ENCODE measurements around the gene NFIB. TPM values are rescaled to one million over a fixed set of nuclear protein-coding genes. Genes with fewer than 3 reads are reported as not detected.

The NFIB gene
- total and polyA plus RNA-seq, 2 of the 4 experiments (the other 2 are of a cell fraction): 1.4 to 2.0 TPM

DNA sequence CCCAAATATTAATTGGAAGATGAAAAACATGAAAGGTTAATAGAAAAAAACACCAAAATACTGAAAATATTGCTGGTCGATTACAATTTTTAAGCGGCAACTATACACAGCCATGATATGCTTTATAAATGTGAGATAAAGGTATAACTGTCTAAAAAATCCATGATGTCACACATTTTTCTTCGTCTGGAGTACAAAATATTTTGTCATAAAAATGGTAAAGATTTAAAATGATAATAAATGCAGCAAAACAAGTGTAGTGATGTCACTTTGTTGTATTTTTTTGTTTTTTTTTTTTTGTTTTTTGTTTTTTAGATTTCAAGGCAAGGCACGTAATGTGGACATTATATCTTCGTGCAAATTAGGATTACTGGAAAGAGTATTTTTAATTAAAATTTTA, 227.4 kb downstream of the NFIB start:
- intact Hi-C loops (cut with micrococcal nuclease): no loop called here
- DNase-seq (no peak), ATAC-seq (ENCODE audit: low read depth) (no peak)
- Histone ChIP-seq H3K18ac (ENCODE audit: low read depth, low read length) (no peak overlapping the region), H3K4me1 (ENCODE audit: control insufficient read depth, insufficient read depth, low read length) (no peaks in the 10 kb centered on the region), H3K23ac (ENCODE audit: low read depth, low read length) (no peak overlapping the region), H2AFZ (replicated peaks; ENCODE audit: low read length, poor library complexity) (no peak overlapping the region), H2BK20ac (ENCODE audit: low read depth, low read length) (no peak overlapping the region), H3K27me3 (ENCODE audit: control insufficient read depth, insufficient read depth, low read length) (no peaks in the 10 kb centered on the region), H2BK5ac (ENCODE audit: low read depth, low read length, poor library complexity, severe bottlenecking) (no peak overlapping the region), H2AK5ac (ENCODE audit: low read depth, low read length) (no peak overlapping the region), H3K9ac (ENCODE audit: low read depth, low read length) (no peak overlapping the region), H3K36me3 (ENCODE audit: control insufficient read depth, insufficient read depth, low read length) (no peaks in the 10 kb centered on the region), H2AK9ac (replicated peaks; ENCODE audit: low read depth, low read length, poor library complexity) (no peak overlapping the region), H2BK120ac (ENCODE audit: low read depth, low read length) (no peak overlapping the region), H3K4me3 (ENCODE audit: insufficient read depth, low read depth, low read length) (no peak overlapping the region), H3K4ac (ENCODE audit: low read depth, low read length) (no peak overlapping the region), H3K79me1 (ENCODE audit: low read depth in 1 of 2, low read length in 2 of 2) (no peaks in the 10 kb centered on the region), H4K20me1 (ENCODE audit: insufficient read depth, low read length) (no peaks in the 10 kb centered on the region), H3K27ac (ENCODE audit: insufficient read depth, low read length) (no peak overlapping the region), H4K8ac (ENCODE audit: low read depth in 2 of 2, low read length in 2 of 2) (no peak overlapping the region), H3K14ac (replicated peaks; ENCODE audit: low read depth, low read length) (no peak overlapping the region), H2BK15ac (ENCODE audit: low read depth, low read length) (no peak overlapping the region), H3K56ac (ENCODE audit: extremely low read depth, insufficient read depth, low read length) (no peak overlapping the region), H4K91ac (ENCODE audit: insufficient read depth, low read depth, low read length) (no peak overlapping the region), H3K9me1 (ENCODE audit: insufficient read depth, low read length) (no peaks in the 10 kb centered on the region), H3K4me2 (ENCODE audit: low read depth, low read length) (no peak overlapping the region), H3K9me3 (ENCODE audit: control insufficient read depth, insufficient read depth, low read length) (no peaks in the 10 kb centered on the region), H4K5ac (ENCODE audit: low read depth, low read length) (no peak overlapping the region)
- ChIA-PET CTCF (no interaction called here), POLR2A (ENCODE audit: unreplicated experiment) (no interaction called here)
- no CpG with 5 or more reads among the region's 5 CpGs for WGBS, 2 experiments (ENCODE audit: extremely low coverage in 2 of 2, insufficient read length in 1 of 2)
- dilution Hi-C loops (cut with HindIII; ENCODE audit: low sequenced_read_pairs, unreplicated experiment): no loop called here
- TF ChIP-seq BHLHE40 (IDR thresholded peaks at IDR 0.05; ENCODE audit: low read depth, low read length): no peak
- no peak for TF ChIP-seq SMC3 (IDR thresholded peaks at IDR 0.05; ENCODE audit: low read depth, low read length)
- TF ChIP-seq POLR2A (IDR thresholded peaks at IDR 0.05; ENCODE audit: low read depth, low read length): no peak
- TF ChIP-seq, protein P1, sequence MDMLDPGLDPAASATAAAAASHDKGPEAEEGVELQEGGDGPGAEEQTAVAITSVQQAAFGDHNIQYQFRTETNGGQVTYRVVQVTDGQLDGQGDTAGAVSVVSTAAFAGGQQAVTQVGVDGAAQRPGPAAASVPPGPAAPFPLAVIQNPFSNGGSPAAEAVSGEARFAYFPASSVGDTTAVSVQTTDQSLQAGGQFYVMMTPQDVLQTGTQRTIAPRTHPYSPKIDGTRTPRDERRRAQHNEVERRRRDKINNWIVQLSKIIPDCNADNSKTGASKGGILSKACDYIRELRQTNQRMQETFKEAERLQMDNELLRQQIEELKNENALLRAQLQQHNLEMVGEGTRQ (IDR thresholded peaks at IDR 0.05; ENCODE audit: low read depth, low read length): no peak
- TF ChIP-seq RCOR1 (IDR thresholded peaks at IDR 0.05; ENCODE audit: insufficient replicate concordance, low read length): no peak
- TF ChIP-seq, protein P2, sequence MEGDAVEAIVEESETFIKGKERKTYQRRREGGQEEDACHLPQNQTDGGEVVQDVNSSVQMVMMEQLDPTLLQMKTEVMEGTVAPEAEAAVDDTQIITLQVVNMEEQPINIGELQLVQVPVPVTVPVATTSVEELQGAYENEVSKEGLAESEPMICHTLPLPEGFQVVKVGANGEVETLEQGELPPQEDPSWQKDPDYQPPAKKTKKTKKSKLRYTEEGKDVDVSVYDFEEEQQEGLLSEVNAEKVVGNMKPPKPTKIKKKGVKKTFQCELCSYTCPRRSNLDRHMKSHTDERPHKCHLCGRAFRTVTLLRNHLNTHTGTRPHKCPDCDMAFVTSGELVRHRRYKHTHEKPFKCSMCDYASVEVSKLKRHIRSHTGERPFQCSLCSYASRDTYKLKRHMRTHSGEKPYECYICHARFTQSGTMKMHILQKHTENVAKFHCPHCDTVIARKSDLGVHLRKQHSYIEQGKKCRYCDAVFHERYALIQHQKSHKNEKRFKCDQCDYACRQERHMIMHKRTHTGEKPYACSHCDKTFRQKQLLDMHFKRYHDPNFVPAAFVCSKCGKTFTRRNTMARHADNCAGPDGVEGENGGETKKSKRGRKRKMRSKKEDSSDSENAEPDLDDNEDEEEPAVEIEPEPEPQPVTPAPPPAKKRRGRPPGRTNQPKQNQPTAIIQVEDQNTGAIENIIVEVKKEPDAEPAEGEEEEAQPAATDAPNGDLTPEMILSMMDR (conservative IDR thresholded peaks at IDR 0.05; ENCODE audit: low read depth, low read length): no peak
- no peak for TF ChIP-seq CHD1 (IDR thresholded peaks at IDR 0.05; ENCODE audit: low read depth, low read length)
- TF ChIP-seq ELK1 (IDR thresholded peaks at IDR 0.05; ENCODE audit: borderline replicate concordance, low read depth, low read length): no peak
- in situ Hi-C loops (cut with MboI; ENCODE audit: low sequenced_read_pairs): no loop called here
- BruUV-seq (replicated peaks): no TSS peak
